H1 (cell line): ENCODE measurements around the gene ZIC1. TPM values are rescaled to one million over a fixed set of nuclear protein-coding genes. Genes with fewer than 3 reads are reported as not detected.

Experiments
- CTCF ChIA-PET: fragments of 300-600 bp; sonication (Branson Sonifier 250); formaldehyde crosslinking; loops from one replicate; lab custom pipeline; 2021; ENCODE audit not compliant: partially characterized antibody; lab: Charles Lee
- POLR2A ChIA-PET: fragments of 300-600 bp; sonication (Branson Sonifier 250); formaldehyde crosslinking; loops from one replicate; lab custom pipeline; 2021; ENCODE audit warnings: inconsistent platforms; ENCODE audit not compliant: partially characterized antibody; lab: Charles Lee
- DNase-seq, 2 experiments: peaks; one replicate each; pipeline versions ENCODE4 v3.0.0 to v3.0.0-alpha.2; 2010 to 2022; ENCODE audit warnings: low spot score in 2 of 2, low read depth in 1 of 2, mixed read lengths in 1 of 2
- FAIRE-seq: peaks from 2 replicates; lab custom pipeline; 2011; peaks lifted over from hg19 to GRCh38; lab: Jason Lieb, UNC
- H2AFZ ChIP-seq: 2 replicates; pipeline ENCODE4 v1.8.1; 2012; ENCODE audit warnings: low read length, inconsistent platforms
- H2AK5ac ChIP-seq: 2 replicates; pipeline ENCODE4 v1.6.1; 2013; ENCODE audit warnings: low read depth, low read length
- H2BK120ac ChIP-seq: replicated peaks from 2 replicates; pipeline ENCODE3; 2013; ENCODE audit warnings: low read depth, low read length, inconsistent platforms
- H2BK12ac ChIP-seq: 2 replicates; pipeline ENCODE4 v1.6.1; 2013; ENCODE audit warnings: low read depth, low read length
- H2BK15ac ChIP-seq: 2 replicates; pipeline ENCODE4 v1.6.1; 2013; ENCODE audit warnings: low read length
- H2BK20ac ChIP-seq: 2 replicates; pipeline ENCODE4 v1.6.1; 2013; ENCODE audit warnings: low read length
- H2BK5ac ChIP-seq: 2 replicates; pipeline ENCODE4 v1.6.1; 2013; ENCODE audit warnings: low read depth, low read length
- H3K14ac ChIP-seq: 2 replicates; pipeline ENCODE4 v1.6.1; 2013; ENCODE audit warnings: inconsistent platforms; ENCODE audit not compliant: insufficient read length
- H3K18ac ChIP-seq: 2 replicates; pipeline ENCODE4 v1.6.1; 2013; ENCODE audit warnings: low read length; ENCODE audit errors: extremely low read depth
- H3K23ac ChIP-seq: 2 replicates; pipeline ENCODE4 v1.6.1; 2013; ENCODE audit warnings: inconsistent platforms; ENCODE audit not compliant: insufficient read length
- H3K23me2 ChIP-seq: 2 replicates; pipeline ENCODE4 v1.6.1; 2013; ENCODE audit warnings: low read depth, low read length
- H3K27ac ChIP-seq: 2 replicates; pipeline ENCODE4 v1.6.1; 2011; ENCODE audit warnings: low read depth, low read length, inconsistent platforms
- H3K27me3 ChIP-seq, 4 experiments: replicated peaks in 1 of 4; 1 replicate in 1 of 4; 2 replicates in 3 of 4; pipeline versions ENCODE4 v1.6.1 to v1.8.1; 2011 to 2013; ENCODE audit warnings: low read length in 3 of 4, mild to moderate bottlenecking in 3 of 4, inconsistent platforms in 2 of 4, mixed read lengths in 2 of 4, moderate library complexity in 1 of 4; ENCODE audit not compliant: control insufficient read depth in 3 of 4, insufficient read depth in 3 of 4; ENCODE audit errors: extremely low read depth in 1 of 4
- H3K36me3 ChIP-seq, 4 experiments: 2 replicates each; pipeline versions ENCODE4 v1.6.1 to v1.8.1; 2011 to 2013; ENCODE audit warnings: mild to moderate bottlenecking in 4 of 4, low read length in 3 of 4, moderate library complexity in 2 of 4, control low read depth in 1 of 4, inconsistent platforms in 1 of 4; ENCODE audit not compliant: insufficient read depth in 4 of 4, control insufficient read depth in 2 of 4
- H3K4ac ChIP-seq: replicated peaks from 2 replicates; pipeline ENCODE3; 2013; ENCODE audit warnings: low read length, low read depth, mixed read lengths, inconsistent platforms; ENCODE audit not compliant: insufficient read length
- H3K4me1 ChIP-seq, 4 experiments: replicated peaks in 1 of 4; 1 replicate in 1 of 4; 2 replicates in 3 of 4; pipeline versions ENCODE4 v1.6.1 to v1.8.1; 2011 to 2013; ENCODE audit warnings: low read length in 3 of 4, inconsistent platforms in 2 of 4, mixed read lengths in 1 of 4; ENCODE audit not compliant: insufficient read depth in 4 of 4, control insufficient read depth in 3 of 4
- H3K4me2 ChIP-seq, 2 experiments: 2 replicates each; pipeline versions ENCODE4 v1.6.1 to v1.8.1; 2011 to 2013; ENCODE audit warnings: low read depth in 2 of 2, low read length in 2 of 2, control low read depth in 1 of 2, inconsistent platforms in 1 of 2, mild to moderate bottlenecking in 1 of 2; ENCODE audit not compliant: insufficient read depth in 1 of 2
- H3K4me3 ChIP-seq, 4 experiments: fragments of 200-600, 300-600 bp in 1 of 4; sonication (generic), shearing (Covaris generic), sonication (Bioruptor Twin) in 1 of 4; 2 replicates each; pipeline versions ENCODE4 v1.5.1 to v1.8.1; 2011 to 2016; ENCODE audit warnings: low read length in 4 of 4, low read depth in 3 of 4, control low read depth in 2 of 4, inconsistent platforms in 2 of 4, mild to moderate bottlenecking in 2 of 4, mixed read lengths in 1 of 4, moderate library complexity in 1 of 4; ENCODE audit not compliant: insufficient read depth in 2 of 4; ENCODE audit errors: extremely low read depth in 1 of 4
- H3K56ac ChIP-seq: replicated peaks from 2 replicates; pipeline ENCODE3; 2013; ENCODE audit warnings: low read depth, mild to moderate bottlenecking, mixed read lengths, low read length, inconsistent platforms; ENCODE audit not compliant: insufficient read length
- H3K79me1 ChIP-seq: 2 replicates; pipeline ENCODE4 v1.6.1; 2013; ENCODE audit warnings: low read depth, low read length, control low read depth
- H3K79me2 ChIP-seq, 2 experiments: 2 replicates each; pipeline versions ENCODE4 v1.6.1 to v1.8.1; 2012 to 2013; ENCODE audit warnings: low read length in 2 of 2, mild to moderate bottlenecking in 2 of 2, inconsistent platforms in 1 of 2; ENCODE audit not compliant: insufficient read depth in 2 of 2, control insufficient read depth in 1 of 2
- H3K9ac ChIP-seq, 4 experiments: replicated peaks in 1 of 4; 1 replicate in 1 of 4; 2 replicates in 3 of 4; pipeline versions ENCODE4 v1.6.1 to v1.8.1; 2011 to 2013; ENCODE audit warnings: low read depth in 3 of 4, low read length in 3 of 4, control low read depth in 2 of 4, mild to moderate bottlenecking in 2 of 4, moderate library complexity in 2 of 4, inconsistent platforms in 1 of 4; ENCODE audit errors: extremely low read depth in 1 of 4
- H3K9me3 ChIP-seq, 2 experiments: 2 replicates each; pipeline versions ENCODE4 v1.6.1 to v1.8.1; 2012 to 2013; ENCODE audit warnings: mild to moderate bottlenecking in 2 of 2, moderate library complexity in 2 of 2, control low read depth in 1 of 2, inconsistent platforms in 1 of 2, low read depth in 1 of 2, low read length in 1 of 2, mixed read lengths in 1 of 2; ENCODE audit not compliant: insufficient read depth in 2 of 2
- H4K20me1 ChIP-seq, 2 experiments: replicated peaks in 1 of 2; 2 replicates each; pipeline versions ENCODE3 to v1.8.1; 2011 to 2013; ENCODE audit warnings: inconsistent platforms in 2 of 2, low read length in 2 of 2, mild to moderate bottlenecking in 1 of 2; ENCODE audit not compliant: insufficient read depth in 2 of 2, control insufficient read depth in 1 of 2
- H4K5ac ChIP-seq: 2 replicates; pipeline ENCODE4 v1.6.1; 2013; ENCODE audit warnings: low read length, low read depth, mixed read lengths, inconsistent platforms; ENCODE audit not compliant: insufficient read length
- H4K8ac ChIP-seq: 2 replicates; pipeline ENCODE4 v1.8.0; 2013; ENCODE audit warnings: mild to moderate bottlenecking, moderate library complexity, low read length, inconsistent platforms; ENCODE audit not compliant: insufficient read depth; ENCODE audit errors: extremely low read depth
- H4K91ac ChIP-seq: replicated peaks from 2 replicates; pipeline ENCODE3; 2013; ENCODE audit warnings: low read length, mixed read lengths, inconsistent platforms; ENCODE audit not compliant: insufficient read length
- ASH2L ChIP-seq: fragments of 200-600, 300-600 bp; sonication (generic); IDR thresholded peaks from one replicate; pipeline ENCODE4 v1.7.1; 2017; ENCODE audit warnings: low read length
- ATF2 ChIP-seq: IDR thresholded peaks from 2 replicates; pipeline ENCODE4 v1.6.1; 2012; ENCODE audit warnings: low read length, inconsistent platforms
- CBX8 ChIP-seq: fragments of 300-800, 300-1000 bp; sonication (generic); IDR thresholded peaks from 2 replicates; pipeline ENCODE4 v1.7.1; 2016; ENCODE audit warnings: low read depth, low read length, borderline replicate concordance
- CEBPB ChIP-seq: IDR thresholded peaks from 2 replicates; pipeline ENCODE4 v1.6.1; 2012; ENCODE audit warnings: low read depth, low read length
- E2F6 ChIP-seq: IDR thresholded peaks from 2 replicates; pipeline ENCODE4 v1.6.1; 2012; ENCODE audit warnings: inconsistent platforms
- EZH2 ChIP-seq: fragments of 200-600 bp; sonication (generic); IDR thresholded peaks from 2 replicates; pipeline ENCODE4 v1.7.1; 2012; ENCODE audit warnings: low read depth, mild to moderate bottlenecking, moderate library complexity, low read length, inconsistent platforms; ENCODE audit not compliant: severe bottlenecking
- JUND ChIP-seq: IDR thresholded peaks from 2 replicates; pipeline ENCODE4 v1.6.1; 2011; ENCODE audit warnings: mild to moderate bottlenecking, improper control_type of control experiment, low read length
- MAFK ChIP-seq: IDR thresholded peaks from 2 replicates; pipeline ENCODE4 v1.6.1; 2012; ENCODE audit warnings: low read depth, mild to moderate bottlenecking, improper control_type of control experiment, low read length
- RNF2 ChIP-seq: fragments of 200-900, 300-1000 bp; sonication (generic); IDR thresholded peaks from 2 replicates; pipeline ENCODE4 v1.7.1; 2016; ENCODE audit warnings: borderline replicate concordance, low read depth, mild to moderate bottlenecking, antibody characterized with exemption, low read length; ENCODE audit not compliant: poor library complexity, severe bottlenecking; ENCODE audit errors: missing control alignments
- SUZ12 ChIP-seq: fragments of 200-600 bp; sonication (generic); IDR thresholded peaks from 2 replicates; pipeline ENCODE4 v1.6.1; 2012; ENCODE audit warnings: mild to moderate bottlenecking, inconsistent platforms, low read length, moderate library complexity, mixed read lengths
- WGBS, 2 experiments: shearing (Covaris generic) in 1 of 2; methylation state at CpG; one replicate each; pipeline versions ENCODE4 v1.1.6 to v1.1.7; 2013 to 2015; ENCODE audit warnings: low lambda C conversion rate in 2 of 2, mixed read lengths in 2 of 2, inconsistent platforms in 1 of 2, low coverage in 1 of 2, missing lambda C conversion rate in 1 of 2; ENCODE audit not compliant: insufficient replicate concordance in 2 of 2, insufficient coverage in 1 of 2, insufficient read length in 1 of 2; ENCODE audit errors: extremely low coverage in 1 of 2, missing lambda C conversion rate in 1 of 2; 5-methylcytosine and 5-hydroxymethylcytosine counted together
- polyA plus RNA-seq, 7 experiments: library from polyadenylated mRNA; depleted of rRNA in 3 of 7; stranded (reverse) in 5 of 7; unstranded in 2 of 7; fragments of >200 nt in 5 of 7; fragments of 200-250 nt in 2 of 7; gene quantifications; 1 replicate in 5 of 7; 2 replicates in 1 of 7; 4 replicates in 1 of 7; pipeline versions ENCODE4 v1.2.1 to v1.2.3, GENCODE V29; 2011 to 2013; ENCODE audit warnings: missing spikeins in 2 of 7, mixed read lengths in 2 of 7
- total RNA-seq: library from RNA; stranded (reverse); fragmentation: NEBNext Ultra II Directional; extraction: Animal tissue kit (Norgen Biotek cat#: 25700); gene quantifications from 2 replicates; pipeline ENCODE4 v1.2.1, GENCODE V29; 2021

ZIC1 gene
- total and polyA plus RNA-seq, 2 of the 8 experiments (the other 6 are each of a cell fraction or from before 2014, with no cell fraction given): 0.80 to 2.2 TPM

GRCh38 chr3:147369661-147370123 is 39.5 kb upstream of the ZIC1 start:
- no peak overlapping the region for H3K56ac ChIP-seq
- no peak overlapping the region for H2AK5ac ChIP-seq
- H3K14ac ChIP-seq: no peak overlapping the region
- peak overlapping the region; percentile 46 to 63; a peak in 3 of 4 replicates for H3K4me2 ChIP-seq
- no peak overlapping the region for H3K4ac ChIP-seq
- H3K9me3 ChIP-seq: no peaks in the 10 kb centered on the region
- no peak overlapping the region for H3K27ac ChIP-seq
- H2BK120ac ChIP-seq: no peak overlapping the region
- H3K79me2 ChIP-seq: no peaks in the 10 kb centered on the region
- peak overlapping the region in 2 of 4 experiments; percentile 3 to 22; a peak in 5 of 8 replicates for H3K4me3 ChIP-seq
- ChIA-PET POLR2A (interaction anchor here (1.2 to 1.9 kb wide), 5 partner anchors 8 to 42 kb away, joined by 3 to 8 read pairs (median 4); no protein-coding TSS in a partner anchor), CTCF (interaction anchor here (0.6 to 11.9 kb wide), 12 partner anchors 8 to 1269 kb away, joined by 3 to 162 read pairs (median 4); no protein-coding TSS in a partner anchor)
- H3K18ac ChIP-seq: no peak overlapping the region
- H4K91ac ChIP-seq: no peak overlapping the region
- peak in 1 of 2 experiments; percentile 60 for DNase-seq
- 0 out of 2 replicates have a peak overlapping the region, but pooled peaks have one; percentile 40 for H2BK12ac ChIP-seq
- H3K79me1 ChIP-seq: no peaks in the 10 kb centered on the region
- H4K8ac ChIP-seq: no peak overlapping the region
- H3K27me3 ChIP-seq: peaks cover 72 to 93% (median 86%) of the 10 kb centered on the region in 4 experiments
- peaks cover 3% of the 10 kb centered on the region; the same call in 1 of the 2 replicates for H3K23me2 ChIP-seq
- no peak overlapping the region for H3K23ac ChIP-seq
- H2BK15ac ChIP-seq: no peak overlapping the region
- H4K20me1 ChIP-seq: peaks cover 0 to 2% of the 10 kb centered on the region in 2 experiments
- FAIRE-seq: no peak
- peaks cover 4 to 17% (median 16%) of the 10 kb centered on the region in 4 experiments for H3K4me1 ChIP-seq
- no peak overlapping the region for H3K9ac ChIP-seq
- H2AFZ ChIP-seq: no peak overlapping the region
- WGBS, 2 experiments: 1% methylated on average over 18 of the region's 18 CpGs; no CpG with 5 or more reads in 1 of the 2 experiments
- no peak overlapping the region for H2BK20ac ChIP-seq
- no peaks in the 10 kb centered on the region for H3K36me3 ChIP-seq
- no peak overlapping the region for H4K5ac ChIP-seq
- H2BK5ac ChIP-seq: no peak overlapping the region
- TF ChIP-seq CBX8 (peak; percentile 30; the same call in 1 of the 2 replicates), JUND (no peak), RNF2 (peak; percentile 85), SUZ12 (peak; percentile 88), ATF2 (no peak), CEBPB (no peak), ASH2L (no peak), E2F6 (no peak), EZH2 (peak; percentile 88), MAFK (no peak)
